ENCODE data around the gene RASA2. TPM values are rescaled to one million over a fixed set of nuclear protein-coding genes. Genes with fewer than 3 reads are reported as not detected.

RASA2 gene
- total RNA-seq, 1 donor from 2014 or later, result 7.7 TPM

DNA sequence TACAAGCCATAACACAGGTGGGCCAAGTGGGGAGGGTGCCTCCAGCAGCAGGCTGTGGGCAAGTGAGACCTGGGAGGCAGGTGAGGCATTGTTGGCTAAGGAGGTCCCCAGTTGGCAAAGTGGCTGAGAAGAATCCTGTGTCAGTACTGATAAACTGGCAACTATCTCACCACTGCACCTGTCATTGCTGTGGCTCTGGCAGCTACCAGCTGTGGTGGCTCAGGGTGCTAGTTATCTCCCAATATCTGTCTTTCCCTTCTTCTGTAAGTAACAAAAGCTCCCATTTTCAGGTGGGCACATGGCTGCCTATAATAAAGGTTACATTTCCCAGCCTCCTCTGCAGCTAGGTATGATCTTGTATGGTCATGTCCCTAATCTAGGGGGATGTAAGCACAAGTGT, 170.7 kb downstream of the RASA2 start:
- no peaks in the 10 kb centered on the region for H3K36me3 ChIP-seq
- H3K27ac ChIP-seq, result no peak overlapping the region
- H3K4me1 ChIP-seq, result peaks cover 0 to 2% of the 10 kb centered on the region in 2 donors
- TF ChIP-seq, protein P1, sequence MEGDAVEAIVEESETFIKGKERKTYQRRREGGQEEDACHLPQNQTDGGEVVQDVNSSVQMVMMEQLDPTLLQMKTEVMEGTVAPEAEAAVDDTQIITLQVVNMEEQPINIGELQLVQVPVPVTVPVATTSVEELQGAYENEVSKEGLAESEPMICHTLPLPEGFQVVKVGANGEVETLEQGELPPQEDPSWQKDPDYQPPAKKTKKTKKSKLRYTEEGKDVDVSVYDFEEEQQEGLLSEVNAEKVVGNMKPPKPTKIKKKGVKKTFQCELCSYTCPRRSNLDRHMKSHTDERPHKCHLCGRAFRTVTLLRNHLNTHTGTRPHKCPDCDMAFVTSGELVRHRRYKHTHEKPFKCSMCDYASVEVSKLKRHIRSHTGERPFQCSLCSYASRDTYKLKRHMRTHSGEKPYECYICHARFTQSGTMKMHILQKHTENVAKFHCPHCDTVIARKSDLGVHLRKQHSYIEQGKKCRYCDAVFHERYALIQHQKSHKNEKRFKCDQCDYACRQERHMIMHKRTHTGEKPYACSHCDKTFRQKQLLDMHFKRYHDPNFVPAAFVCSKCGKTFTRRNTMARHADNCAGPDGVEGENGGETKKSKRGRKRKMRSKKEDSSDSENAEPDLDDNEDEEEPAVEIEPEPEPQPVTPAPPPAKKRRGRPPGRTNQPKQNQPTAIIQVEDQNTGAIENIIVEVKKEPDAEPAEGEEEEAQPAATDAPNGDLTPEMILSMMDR (IDR thresholded peaks at IDR 0.05), result no peak
- no peak for DNase-seq (ENCODE audit: low spot score in 2 of 2)
- no peak overlapping the region for H3K4me3 ChIP-seq
- intact Hi-C loops (cut with DNase I), result loop anchor here (5.0 to 10.0 kb wide), 2 partner anchors 80 to 193 kb away; partner anchors contain the start of gene RNF7
- no peaks in the 10 kb centered on the region for H3K27me3 ChIP-seq
- H3K9me3 ChIP-seq, result no peaks in the 10 kb centered on the region

DNA sequence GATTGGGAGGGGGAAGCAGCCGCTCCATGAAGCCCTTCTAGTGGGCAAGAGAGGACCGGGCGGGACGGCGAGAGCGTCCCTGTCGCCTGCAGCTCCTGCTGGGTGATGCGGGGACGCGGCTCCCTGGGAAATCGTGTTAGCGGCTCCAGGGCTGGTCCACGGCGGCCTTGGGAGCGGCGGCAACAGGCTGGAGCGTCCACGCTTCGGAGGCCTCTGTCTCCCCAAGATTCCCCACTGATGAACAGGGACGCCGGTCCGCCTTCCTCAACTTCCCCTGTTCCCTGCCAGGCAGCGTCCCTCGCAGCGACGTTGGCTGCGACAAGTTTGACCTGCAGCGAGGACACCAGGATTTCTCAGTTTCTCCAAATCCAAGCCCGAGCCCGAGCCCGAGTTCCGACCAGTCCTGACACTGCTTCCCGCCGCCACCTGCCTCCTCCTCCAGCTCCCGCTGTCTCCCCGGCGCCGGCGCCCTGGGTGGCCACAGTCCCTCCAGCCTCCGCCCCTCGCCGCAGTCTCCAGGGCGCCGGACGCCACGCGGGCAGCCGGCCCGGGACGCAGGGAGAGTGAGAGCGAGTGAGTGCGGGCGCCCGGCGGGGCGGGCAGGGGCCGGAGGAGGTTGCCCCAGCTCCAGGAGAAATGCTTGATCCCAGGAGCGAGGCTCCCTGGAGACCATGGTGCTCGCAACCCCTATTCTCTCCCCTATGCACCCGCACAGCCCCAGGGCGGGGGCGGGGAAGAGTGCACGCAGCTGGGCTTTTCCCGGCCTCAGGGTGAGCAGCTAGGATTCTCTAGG, 173.2 kb downstream of the RASA2 start:
- H3K9me3 ChIP-seq, result no peaks in the 10 kb centered on the region
- intact Hi-C loops (cut with DNase I), result loop anchor here (2.0 to 10.0 kb wide), 4 partner anchors 49 to 195 kb away; partner anchors contain the start of gene RNF7
- peaks cover 0 to 2% of the 10 kb centered on the region in 2 donors for H3K4me1 ChIP-seq
- H3K27ac ChIP-seq, result peak overlapping the region; percentile 58 to 84
- no peaks in the 10 kb centered on the region for H3K27me3 ChIP-seq
- TF ChIP-seq, protein P1 (IDR thresholded peaks at IDR 0.05), result no peak
- H3K36me3 ChIP-seq, result no peaks in the 10 kb centered on the region
- H3K4me3 ChIP-seq, result peak overlapping the region; percentile 63 to 94
- DNase-seq (ENCODE audit: low spot score in 2 of 2), result peak in 1 of 2 donors; percentile 76

DNA sequence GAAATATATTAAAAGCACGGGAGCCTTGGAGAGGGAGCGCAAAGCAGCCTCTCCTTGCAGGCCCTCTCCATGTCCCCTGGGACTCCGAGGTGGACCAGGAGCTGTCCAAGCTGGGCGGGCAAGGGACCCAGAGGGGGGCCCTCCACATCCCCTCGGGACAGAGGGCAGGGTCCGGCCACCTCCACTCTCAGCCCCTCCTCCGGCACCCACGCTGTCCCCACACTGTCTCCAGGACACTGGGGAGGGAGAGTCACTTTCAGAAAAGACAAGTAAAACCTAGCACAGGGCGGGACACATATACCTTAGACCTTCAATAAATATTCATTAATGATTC, 173.8 kb downstream of the RASA2 start:
- intact Hi-C loops (cut with DNase I), result loop anchor here (5.0 kb wide), 1 partner anchor 78 kb away; no protein-coding TSS in a partner anchor
- no peaks in the 10 kb centered on the region for H3K36me3 ChIP-seq
- H3K4me1 ChIP-seq, result peaks cover 0 to 2% of the 10 kb centered on the region in 2 donors
- H3K4me3 ChIP-seq, result peak overlapping the region; percentile 63 to 94
- no peaks in the 10 kb centered on the region for H3K27me3 ChIP-seq
- TF ChIP-seq, protein P1 (IDR thresholded peaks at IDR 0.05), result no peak
- H3K27ac ChIP-seq, result peak overlapping the region; percentile 58 to 84
- DNase-seq (ENCODE audit: low spot score in 2 of 2), result no peak
- H3K9me3 ChIP-seq, result no peaks in the 10 kb centered on the region

DNA sequence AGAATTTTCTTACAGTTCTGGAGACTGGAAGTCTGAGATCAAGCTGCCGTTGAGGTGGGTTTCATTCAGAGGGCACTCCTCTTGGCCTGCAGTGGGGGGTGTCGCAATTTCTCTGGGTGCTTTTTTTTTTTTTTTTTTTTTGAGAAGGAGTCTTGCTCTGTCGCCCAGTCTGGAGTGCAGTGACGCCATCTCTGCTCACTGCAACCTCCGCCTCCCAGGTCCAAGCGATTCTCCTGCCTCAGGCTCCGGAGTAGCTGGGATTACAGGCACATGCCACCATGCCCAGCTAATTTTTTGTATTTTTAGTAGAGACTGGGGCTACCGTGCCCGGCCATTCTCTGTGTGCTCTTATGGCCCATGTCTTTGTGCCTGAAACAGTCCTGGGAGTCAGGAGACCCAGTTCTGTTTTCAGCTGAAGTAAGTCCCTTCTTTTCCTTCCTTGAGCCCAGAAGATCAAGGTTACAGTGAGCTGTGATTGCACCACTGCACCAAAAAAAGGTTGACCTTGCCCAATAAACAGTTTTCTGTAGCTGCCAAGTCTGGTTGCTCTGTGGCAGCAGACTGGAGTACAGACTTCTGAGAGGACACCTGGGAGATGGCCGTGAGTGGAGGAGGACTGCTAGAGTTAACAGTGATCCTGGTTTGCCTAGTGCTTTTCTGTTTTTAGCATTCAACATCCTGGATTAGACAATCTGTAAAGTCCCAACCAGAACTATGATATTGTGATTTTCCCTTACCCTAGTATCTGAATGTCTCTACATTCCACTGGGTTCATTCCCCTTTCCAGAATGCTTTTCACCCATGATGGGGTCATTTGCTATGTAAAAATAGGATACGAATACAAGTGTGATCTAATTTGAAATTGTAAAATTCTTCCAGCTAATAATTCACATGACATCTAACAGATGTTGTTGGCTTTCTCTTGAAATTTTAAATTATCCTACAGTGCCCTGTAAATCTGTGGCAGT, 174.7 kb downstream of the RASA2 start:
- intact Hi-C loops (cut with DNase I), result loop anchor here (5.0 kb wide), 1 partner anchor 79 kb away; no protein-coding TSS in a partner anchor
- Histone ChIP-seq H3K27me3 (no peaks in the 10 kb centered on the region), H3K4me3 (peak overlapping the region in 1 of 2 donors; percentile 63), H3K9me3 (no peaks in the 10 kb centered on the region), H3K27ac (no peak overlapping the region), H3K4me1 (peaks cover 0 to 2% of the 10 kb centered on the region in 2 donors), H3K36me3 (no peaks in the 10 kb centered on the region)
- no peak for DNase-seq (ENCODE audit: low spot score in 2 of 2)
- TF ChIP-seq, protein P1 (IDR thresholded peaks at IDR 0.05), result no peak

DNA sequence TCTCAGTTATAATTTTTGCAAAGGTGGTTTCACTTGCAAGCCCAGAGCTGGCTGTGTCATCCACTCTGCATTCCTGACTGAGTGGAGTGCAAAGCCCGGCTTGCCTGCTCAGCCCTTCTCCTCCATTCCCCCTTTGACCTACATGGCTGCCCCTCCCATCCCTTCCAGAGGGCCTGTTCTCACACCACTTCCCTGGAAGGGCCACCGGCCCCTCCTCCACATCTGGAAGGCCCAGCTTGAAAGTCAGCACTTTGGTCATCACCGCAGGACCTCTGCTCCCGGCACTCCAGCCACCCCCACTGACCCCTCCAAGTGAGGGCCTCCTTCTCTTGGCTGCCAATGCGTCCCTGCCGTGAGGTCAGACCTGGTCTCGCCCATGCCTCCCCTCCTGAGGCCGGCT, 177.2 kb downstream of the RASA2 start:
- no peak overlapping the region for H3K4me3 ChIP-seq
- intact Hi-C loops (cut with DNase I), result loop anchor here (5.0 kb wide), 1 partner anchor 82 kb away; no protein-coding TSS in a partner anchor
- H3K9me3 ChIP-seq, result no peaks in the 10 kb centered on the region
- DNase-seq (ENCODE audit: low spot score in 2 of 2), result no peak
- H3K27me3 ChIP-seq, result no peaks in the 10 kb centered on the region
- no peaks in the 10 kb centered on the region for H3K36me3 ChIP-seq
- no peaks in the 10 kb centered on the region for H3K4me1 ChIP-seq
- TF ChIP-seq, protein P1 (IDR thresholded peaks at IDR 0.05), result no peak
- no peak overlapping the region for H3K27ac ChIP-seq

Other genes starting within 250 kb of the RASA2 start
- 101 TPM for gene ZBTB38, start 118.5 kb upstream of the RASA2 start, total RNA-seq

All from ascending aorta (tissue), 2 donors.